Rectal smooth muscle tissue (tissue), 1 donor: ENCODE measurements around the gene MEAF6.

Experiments
- H3K27ac ChIP-seq: one replicate; pipeline ENCODE4 v1.7.0; 2013; ENCODE audit warnings: low read depth, low read length, inconsistent platforms
- H3K27me3 ChIP-seq: one replicate; pipeline ENCODE4 v1.7.0; 2013; ENCODE audit warnings: low read length; ENCODE audit not compliant: control insufficient read depth, insufficient read depth
- H3K36me3 ChIP-seq: one replicate; pipeline ENCODE4 v1.7.0; 2013; ENCODE audit warnings: low read length; ENCODE audit not compliant: control insufficient read depth, insufficient read depth
- H3K4me1 ChIP-seq: one replicate; pipeline ENCODE4 v1.7.0; 2013; ENCODE audit warnings: low read length; ENCODE audit not compliant: control insufficient read depth, insufficient read depth
- H3K4me3 ChIP-seq: one replicate; pipeline ENCODE4 v1.7.0; 2013; ENCODE audit warnings: low read length
- H3K9ac ChIP-seq: one replicate; pipeline ENCODE4 v1.7.0; 2013; ENCODE audit warnings: low read length

MEAF6 gene

GRCh38 chr1:37479255-37480124 lies 35.1 kb downstream of the MEAF6 start:
- peak overlapping the region; percentile 86 for H3K27ac ChIP-seq
- H3K9ac ChIP-seq: peak overlapping the region; percentile 42
- H3K27me3 ChIP-seq: no peaks in the 10 kb centered on the region
- H3K36me3 ChIP-seq: peaks cover 43% of the 10 kb centered on the region
- H3K4me3 ChIP-seq: peak overlapping the region; percentile 92
- peaks cover 53% of the 10 kb centered on the region for H3K4me1 ChIP-seq

GRCh38 chr1:37478890-37479254 lies 35.7 kb downstream of the MEAF6 start:
- Histone ChIP-seq H3K9ac (peak overlapping the region; percentile 42), H3K27ac (peak overlapping the region; percentile 86), H3K27me3 (no peaks in the 10 kb centered on the region), H3K4me3 (peak overlapping the region; percentile 92), H3K4me1 (peaks cover 56% of the 10 kb centered on the region), H3K36me3 (peaks cover 43% of the 10 kb centered on the region)

- H3K27me3 ChIP-seq: no peaks in the 10 kb centered on the region
- peak overlapping the region; percentile 86 for H3K27ac ChIP-seq
- H3K9ac ChIP-seq: peak overlapping the region; percentile 16
- H3K4me1 ChIP-seq: peaks cover 60% of the 10 kb centered on the region
- peak overlapping the region; percentile 92 for H3K4me3 ChIP-seq
- peaks cover 42% of the 10 kb centered on the region for H3K36me3 ChIP-seq
Measured at GRCh38 chr1:37478451-37478881, 36.1 kb downstream of the MEAF6 start.

- Histone ChIP-seq H3K27ac (peak overlapping the region; percentile 92), H3K36me3 (peaks cover 36% of the 10 kb centered on the region), H3K4me3 (peak overlapping the region; percentile 92), H3K27me3 (no peaks in the 10 kb centered on the region), H3K4me1 (peaks cover 61% of the 10 kb centered on the region), H3K9ac (no peak overlapping the region)
Measured at GRCh38 chr1:37477946-37478345, 36.6 kb downstream of the MEAF6 start.

GRCh38 chr1:37477198-37477931 lies 37.2 kb downstream of the MEAF6 start:
- peak overlapping the region; percentile 63 for H3K9ac ChIP-seq

GRCh38 chr1:37476460-37477197 lies 37.9 kb downstream of the MEAF6 start:
- H3K4me3 ChIP-seq: peak overlapping the region; percentile 92
- H3K4me1 ChIP-seq: peaks cover 70% of the 10 kb centered on the region
- H3K9ac ChIP-seq: peak overlapping the region; percentile 89
- H3K36me3 ChIP-seq: peaks cover 24% of the 10 kb centered on the region
- no peaks in the 10 kb centered on the region for H3K27me3 ChIP-seq
- H3K27ac ChIP-seq: peak overlapping the region; percentile 92

More at GRCh38 chr1:37477198-37477931, 37.2 kb downstream of the MEAF6 start:
- Histone ChIP-seq H3K36me3 (peaks cover 31% of the 10 kb centered on the region), H3K4me1 (peaks cover 63% of the 10 kb centered on the region), H3K4me3 (peak overlapping the region; percentile 92), H3K27ac (peak overlapping the region; percentile 92), H3K27me3 (no peaks in the 10 kb centered on the region)

GRCh38 chr1:37476087-37476452 lies 38.5 kb downstream of the MEAF6 start:
- Histone ChIP-seq H3K4me3 (peak overlapping the region; percentile 92), H3K9ac (peak overlapping the region; percentile 89), H3K27me3 (no peaks in the 10 kb centered on the region), H3K4me1 (peaks cover 73% of the 10 kb centered on the region), H3K27ac (peak overlapping the region; percentile 92), H3K36me3 (peaks cover 19% of the 10 kb centered on the region)

- Histone ChIP-seq H3K27ac (peak overlapping the region; percentile 92), H3K36me3 (peaks cover 14% of the 10 kb centered on the region), H3K27me3 (no peaks in the 10 kb centered on the region), H3K4me3 (peak overlapping the region; percentile 92), H3K4me1 (peaks cover 73% of the 10 kb centered on the region), H3K9ac (peak overlapping the region; percentile 89)
Measured at GRCh38 chr1:37475380-37476086, 39.0 kb downstream of the MEAF6 start.

- H3K4me1 ChIP-seq: peaks cover 68% of the 10 kb centered on the region
- H3K9ac ChIP-seq: peak overlapping the region; percentile 89
- H3K36me3 ChIP-seq: peaks cover 9% of the 10 kb centered on the region
- no peaks in the 10 kb centered on the region for H3K27me3 ChIP-seq
- peak overlapping the region; percentile 92 for H3K4me3 ChIP-seq
- H3K27ac ChIP-seq: peak overlapping the region; percentile 92
Measured at GRCh38 chr1:37474697-37475379, 39.7 kb downstream of the MEAF6 start.

GRCh38 chr1:37474046-37474696 lies 40.4 kb downstream of the MEAF6 start, which contains the start of gene ZC3H12A:
Gene ZC3H12A, plus strand, starts transcription at chr1:37474580. Its CDS starts 917 bp downstream, at chr1:37475497.
- Histone ChIP-seq H3K27me3 (no peaks in the 10 kb centered on the region), H3K9ac (peak within 1 kb of the TSS; percentile 89), H3K27ac (peak within 1 kb of the TSS; percentile 92), H3K36me3 (peaks cover 9% of the 10 kb centered on the region), H3K4me1 (peaks cover 61% of the 10 kb centered on the region), H3K4me3 (peak within 1 kb of the TSS; percentile 92)
